Neural cell (in vitro differentiated cells): ENCODE results near the gene SNX21.

ENCODE experiments used
- EP300 ChIP-seq: fragments of 450-650 bp; conservative IDR thresholded peaks from 2 replicates; pipeline ENCODE4 v1.6.1; 2014; ENCODE audit warnings: antibody characterized with exemption, mild to moderate bottlenecking, moderate library complexity; ENCODE audit not compliant: poor library complexity, severe bottlenecking
- EZH2 ChIP-seq: fragments of 200-600, 300-800 bp; shearing (Covaris generic), sonication (generic); IDR thresholded peaks from 2 replicates; pipeline ENCODE4 v1.6.1; 2014; ENCODE audit warnings: antibody characterized with exemption, low read length, borderline replicate concordance, mild to moderate bottlenecking; ENCODE audit not compliant: insufficient read depth, poor library complexity, severe bottlenecking
- TF ChIP-seq, protein P1 (sequence below): fragments of 450-650 bp; IDR thresholded peaks from 2 replicates; pipeline ENCODE4 v1.5.1; 2014; ENCODE audit warnings: antibody characterized with exemption, mild to moderate bottlenecking, moderate library complexity; ENCODE audit not compliant: poor library complexity, severe bottlenecking
- TF ChIP-seq, protein P2 (sequence below): IDR thresholded peaks from 2 replicates; pipeline ENCODE4 v1.6.1; 2012; ENCODE audit warnings: borderline replicate concordance

DNA sequence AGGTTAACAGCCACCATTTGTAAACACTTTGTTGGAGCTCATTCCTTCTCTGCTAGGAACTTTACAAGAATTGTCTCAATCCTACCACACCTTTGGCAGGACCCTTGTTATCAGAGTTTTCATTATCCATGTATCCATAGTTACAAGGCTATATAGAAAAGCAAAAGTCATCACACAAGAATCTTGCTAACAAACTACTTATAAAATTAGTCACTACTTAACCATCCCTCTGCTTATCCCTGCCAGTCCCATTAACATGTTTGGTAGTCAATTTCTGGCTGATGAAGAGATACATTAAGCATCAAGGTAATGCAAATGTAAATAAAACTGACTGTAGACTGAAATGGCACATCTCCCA is 34.2 kb downstream of the SNX21 start:
- TF ChIP-seq, protein P1, sequence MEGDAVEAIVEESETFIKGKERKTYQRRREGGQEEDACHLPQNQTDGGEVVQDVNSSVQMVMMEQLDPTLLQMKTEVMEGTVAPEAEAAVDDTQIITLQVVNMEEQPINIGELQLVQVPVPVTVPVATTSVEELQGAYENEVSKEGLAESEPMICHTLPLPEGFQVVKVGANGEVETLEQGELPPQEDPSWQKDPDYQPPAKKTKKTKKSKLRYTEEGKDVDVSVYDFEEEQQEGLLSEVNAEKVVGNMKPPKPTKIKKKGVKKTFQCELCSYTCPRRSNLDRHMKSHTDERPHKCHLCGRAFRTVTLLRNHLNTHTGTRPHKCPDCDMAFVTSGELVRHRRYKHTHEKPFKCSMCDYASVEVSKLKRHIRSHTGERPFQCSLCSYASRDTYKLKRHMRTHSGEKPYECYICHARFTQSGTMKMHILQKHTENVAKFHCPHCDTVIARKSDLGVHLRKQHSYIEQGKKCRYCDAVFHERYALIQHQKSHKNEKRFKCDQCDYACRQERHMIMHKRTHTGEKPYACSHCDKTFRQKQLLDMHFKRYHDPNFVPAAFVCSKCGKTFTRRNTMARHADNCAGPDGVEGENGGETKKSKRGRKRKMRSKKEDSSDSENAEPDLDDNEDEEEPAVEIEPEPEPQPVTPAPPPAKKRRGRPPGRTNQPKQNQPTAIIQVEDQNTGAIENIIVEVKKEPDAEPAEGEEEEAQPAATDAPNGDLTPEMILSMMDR: no peak
- TF ChIP-seq EZH2: no peak
- no peak for TF ChIP-seq EP300
- TF ChIP-seq, protein P2, sequence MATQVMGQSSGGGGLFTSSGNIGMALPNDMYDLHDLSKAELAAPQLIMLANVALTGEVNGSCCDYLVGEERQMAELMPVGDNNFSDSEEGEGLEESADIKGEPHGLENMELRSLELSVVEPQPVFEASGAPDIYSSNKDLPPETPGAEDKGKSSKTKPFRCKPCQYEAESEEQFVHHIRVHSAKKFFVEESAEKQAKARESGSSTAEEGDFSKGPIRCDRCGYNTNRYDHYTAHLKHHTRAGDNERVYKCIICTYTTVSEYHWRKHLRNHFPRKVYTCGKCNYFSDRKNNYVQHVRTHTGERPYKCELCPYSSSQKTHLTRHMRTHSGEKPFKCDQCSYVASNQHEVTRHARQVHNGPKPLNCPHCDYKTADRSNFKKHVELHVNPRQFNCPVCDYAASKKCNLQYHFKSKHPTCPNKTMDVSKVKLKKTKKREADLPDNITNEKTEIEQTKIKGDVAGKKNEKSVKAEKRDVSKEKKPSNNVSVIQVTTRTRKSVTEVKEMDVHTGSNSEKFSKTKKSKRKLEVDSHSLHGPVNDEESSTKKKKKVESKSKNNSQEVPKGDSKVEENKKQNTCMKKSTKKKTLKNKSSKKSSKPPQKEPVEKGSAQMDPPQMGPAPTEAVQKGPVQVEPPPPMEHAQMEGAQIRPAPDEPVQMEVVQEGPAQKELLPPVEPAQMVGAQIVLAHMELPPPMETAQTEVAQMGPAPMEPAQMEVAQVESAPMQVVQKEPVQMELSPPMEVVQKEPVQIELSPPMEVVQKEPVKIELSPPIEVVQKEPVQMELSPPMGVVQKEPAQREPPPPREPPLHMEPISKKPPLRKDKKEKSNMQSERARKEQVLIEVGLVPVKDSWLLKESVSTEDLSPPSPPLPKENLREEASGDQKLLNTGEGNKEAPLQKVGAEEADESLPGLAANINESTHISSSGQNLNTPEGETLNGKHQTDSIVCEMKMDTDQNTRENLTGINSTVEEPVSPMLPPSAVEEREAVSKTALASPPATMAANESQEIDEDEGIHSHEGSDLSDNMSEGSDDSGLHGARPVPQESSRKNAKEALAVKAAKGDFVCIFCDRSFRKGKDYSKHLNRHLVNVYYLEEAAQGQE: no peak
